HepG2 (cell line): ENCODE results near the gene LAP3. TPM values are rescaled to one million over a fixed set of nuclear protein-coding genes. Genes with fewer than 3 reads are reported as not detected.
A peak's percentile ranks its signal among the peaks of the same experiment; 100 is the strongest.

Experiments used
- ATAC-seq: fragments of 200-7000 bp; cut with Tn5 transposase; 3 replicates; pipeline ENCODE4 v1.9.1; 2020; ENCODE audit warnings: mild to moderate bottlenecking, moderate library complexity
- BruUV-seq: library from RNA; stranded (reverse); fragments of 400-500 nt; replicated peaks from 2 replicates; lab custom pipeline; 2021; lab: Mats Ljungman, UMichigan
- CTCF ChIA-PET: fragments of 300-600 bp; formaldehyde crosslinking; extraction: SDS; loops from one replicate; lab custom pipeline; 2021; ENCODE audit warnings: low total read pairs, inconsistent platforms, low intra/inter-chr PET ratio; lab: Yijun Ruan, JAX
- POLR2A ChIA-PET: fragments of 350-600 bp; sonication (Branson Sonifier 250); formaldehyde crosslinking; loops from one replicate; lab custom pipeline; 2020; ENCODE audit warnings: antibody characterized with exemption, inconsistent platforms; lab: Yijun Ruan, JAX
- DNase-seq: peaks from one replicate; pipeline ENCODE4 v3.0.0-alpha.2; 2015; ENCODE audit warnings: low spot score
- FAIRE-seq: peaks from 3 replicates; lab custom pipeline; 2011; peaks lifted over from hg19 to GRCh38; lab: Jason Lieb, UNC
- H2AFZ ChIP-seq: one replicate; pipeline ENCODE4 v1.6.1; 2011; ENCODE audit warnings: low read length, inconsistent platforms
- H3K27ac ChIP-seq: fragments of 300-600 bp; 3 replicates; pipeline ENCODE4 v1.8.0; 2011; ENCODE audit warnings: mixed run types, mild to moderate bottlenecking, mixed read lengths, low read length, inconsistent platforms; ENCODE audit not compliant: insufficient read depth; ENCODE audit errors: extremely low read length
- H3K27me3 ChIP-seq, 2 experiments: fragments of 200-600 bp in 1 of 2; 2 replicates in 1 of 2; 3 replicates in 1 of 2; pipeline versions ENCODE4 v1.6.0 to v1.8.0; 2011; ENCODE audit warnings: low read length in 2 of 2, mild to moderate bottlenecking in 2 of 2, moderate library complexity in 2 of 2, inconsistent platforms in 1 of 2; ENCODE audit not compliant: insufficient read depth in 2 of 2, control insufficient read depth in 1 of 2
- H3K36me3 ChIP-seq, 2 experiments: fragments of 200-600 bp in 1 of 2; replicated peaks in 1 of 2; 2 replicates in 1 of 2; 3 replicates in 1 of 2; pipeline versions ENCODE4 v1.5.1 to v1.8.0; 2011; ENCODE audit warnings: low read length in 2 of 2, inconsistent platforms in 1 of 2; ENCODE audit not compliant: insufficient read depth in 2 of 2, control insufficient read depth in 1 of 2
- H3K4me1 ChIP-seq: 2 replicates; pipeline ENCODE4 v1.5.1; 2012; ENCODE audit warnings: low read length, inconsistent platforms; ENCODE audit not compliant: insufficient read depth
- H3K4me2 ChIP-seq: 2 replicates; pipeline ENCODE4 v1.6.0; 2011; ENCODE audit warnings: low read depth, low read length, inconsistent platforms
- H3K4me3 ChIP-seq, 3 experiments: fragments of 200-600 bp in 1 of 3; sonication (generic), shearing (Covaris generic) in 1 of 3; replicated peaks in 1 of 3; 2 replicates each; pipeline ENCODE4 v1.5.1; 2011 to 2016; ENCODE audit warnings: low read length in 3 of 3, inconsistent platforms in 2 of 3, low read depth in 2 of 3, mild to moderate bottlenecking in 2 of 3, control low read depth in 1 of 3, mixed read lengths in 1 of 3; ENCODE audit not compliant: insufficient read depth in 1 of 3
- H3K79me2 ChIP-seq: one replicate; pipeline ENCODE4 v1.6.1; 2011; ENCODE audit warnings: low read length, inconsistent platforms; ENCODE audit not compliant: insufficient read depth
- H3K9ac ChIP-seq: 2 replicates; pipeline ENCODE4 v1.6.0; 2011; ENCODE audit warnings: mild to moderate bottlenecking, low read depth, low read length, inconsistent platforms; ENCODE audit not compliant: insufficient read depth
- H3K9me3 ChIP-seq: 2 replicates; pipeline ENCODE4 v1.5.1; 2012; ENCODE audit warnings: mild to moderate bottlenecking, low read length
- H4K20me1 ChIP-seq: 2 replicates; pipeline ENCODE4 v1.6.0; 2011; ENCODE audit warnings: inconsistent platforms, mild to moderate bottlenecking, low read length, moderate library complexity; ENCODE audit not compliant: insufficient read depth
- ARID2 ChIP-seq: sonication (generic); formaldehyde crosslinking; IDR thresholded peaks from 2 replicates; pipeline ENCODE4 v1.8.1; 2022; ENCODE audit warnings: mild to moderate bottlenecking, missing genetic modification reagents, borderline replicate concordance
- ATM ChIP-seq: fragments of 450-650 bp; IDR thresholded peaks from 2 replicates; pipeline ENCODE4 v1.7.1; 2017; ENCODE audit warnings: mild to moderate bottlenecking, borderline replicate concordance
- CHCHD3 ChIP-seq: sonication (generic); formaldehyde crosslinking; IDR thresholded peaks from 2 replicates; pipeline ENCODE4 v1.8.0; 2022; ENCODE audit warnings: mild to moderate bottlenecking, missing genetic modification reagents, moderate library complexity
- DMAP1 ChIP-seq: IDR thresholded peaks from 2 replicates; pipeline ENCODE4 v1.6.1; 2016
- IRF2 ChIP-seq: IDR thresholded peaks from 2 replicates; pipeline ENCODE4 v1.6.1; 2018; ENCODE audit warnings: missing genetic modification reagents, missing compliant biosample characterization
- MYNN ChIP-seq: sonication (generic); formaldehyde crosslinking; IDR thresholded peaks from 2 replicates; pipeline ENCODE4 v1.4.0; 2020; ENCODE audit warnings: mild to moderate bottlenecking, low read depth, missing genetic modification reagents
- RELA ChIP-seq: sonication (generic); formaldehyde crosslinking; IDR thresholded peaks from 2 replicates; pipeline ENCODE4 v1.4.0; 2020; ENCODE audit warnings: missing genetic modification reagents
- YEATS4 ChIP-seq: sonication (generic); formaldehyde crosslinking; IDR thresholded peaks from 2 replicates; pipeline ENCODE4 v1.4.0; 2020; ENCODE audit warnings: missing genetic modification reagents, borderline replicate concordance
- ZBTB7B ChIP-seq: sonication (generic); formaldehyde crosslinking; IDR thresholded peaks from 2 replicates; pipeline ENCODE4 v1.4.0; 2020; ENCODE audit warnings: missing genetic modification reagents
- ZNF260 ChIP-seq: sonication (generic); formaldehyde crosslinking; IDR thresholded peaks from 2 replicates; pipeline ENCODE4 v1.4.0; 2020; ENCODE audit warnings: missing genetic modification reagents, low read depth, mild to moderate bottlenecking, borderline replicate concordance
- ZNF282 ChIP-seq: fragments of 450-650 bp; IDR thresholded peaks from 2 replicates; pipeline ENCODE4 v1.6.1; 2018; ENCODE audit not compliant: partially characterized antibody
- ZNF446 ChIP-seq: sonication (generic); formaldehyde crosslinking; IDR thresholded peaks from 2 replicates; pipeline ENCODE4 v1.5.0; 2020; ENCODE audit warnings: mild to moderate bottlenecking, missing genetic modification reagents
- ZNF776 ChIP-seq: sonication (generic); formaldehyde crosslinking; IDR thresholded peaks from 2 replicates; pipeline ENCODE4 v1.4.0; 2020; ENCODE audit warnings: mild to moderate bottlenecking, missing genetic modification reagents
- WGBS: methylation state at CpG from one replicate; pipeline ENCODE4 v1.1.6; 2017; ENCODE audit warnings: low lambda C conversion rate; 5-methylcytosine and 5-hydroxymethylcytosine counted together
- in situ Hi-C: cut with HindIII; loops from 2 replicates; pipeline ENCODE4 v1.10.0; 2017; ENCODE audit warnings: low pct_unique_long_range_greater_than_20kb; ENCODE audit not compliant: extremely low pct_ligation_motif_present
- intact Hi-C: fragments of 100-400 bp; cut with micrococcal nuclease; formaldehyde crosslinking; loops from one replicate; pipeline ENCODE4 v1.10.0; 2022; ENCODE audit not compliant: unreplicated experiment
- polyA plus RNA-seq, 8 experiments: library from polyadenylated mRNA; depleted of rRNA in 3 of 8; stranded (reverse) in 7 of 8; unstranded in 1 of 8; fragments of >200 nt; fragmentation: Illumina TruSeq in 4 of 8; extraction: Trizol in 4 of 8; gene quantifications; 2 replicates each; pipeline versions ENCODE4 v1.2.1 to v1.2.3, GENCODE V29; 2011 to 2016; ENCODE audit warnings: low read depth in 4 of 8, missing spikeins in 1 of 8, mixed read lengths in 1 of 8; ENCODE audit not compliant: insufficient read depth in 1 of 8
- total RNA-seq, 5 experiments: library from RNA; depleted of rRNA; stranded (reverse); fragments of >200 nt; fragmentation: Illumina TruSeq; extraction: Trizol; gene quantifications; 2 replicates each; pipeline ENCODE4 v1.2.3, GENCODE V29; 2016; ENCODE audit warnings: low read depth in 1 of 5
- TF ChIP-seq, protein P1 (sequence below): sonication (generic); formaldehyde crosslinking; conservative IDR thresholded peaks from 2 replicates; pipeline ENCODE4 v1.4.0; 2020; ENCODE audit warnings: mild to moderate bottlenecking, missing genetic modification reagents, moderate library complexity
- TF ChIP-seq, protein P2 (sequence below): sonication (generic); formaldehyde crosslinking; IDR thresholded peaks from 2 replicates; pipeline ENCODE4 v1.8.0; 2022; ENCODE audit warnings: missing genetic modification reagents, mild to moderate bottlenecking, moderate library complexity, borderline replicate concordance
- TF ChIP-seq, protein P3 (sequence below): sonication (generic); formaldehyde crosslinking; IDR thresholded peaks from 2 replicates; pipeline ENCODE4 v1.5.1; 2020; ENCODE audit warnings: missing genetic modification reagents, mild to moderate bottlenecking, borderline replicate concordance

The LAP3 gene
- total and polyA plus RNA-seq, 2 of the 13 experiments (the other 11 are each of a cell fraction or from before 2014, with no cell fraction given), result 106 to 125 TPM

DNA sequence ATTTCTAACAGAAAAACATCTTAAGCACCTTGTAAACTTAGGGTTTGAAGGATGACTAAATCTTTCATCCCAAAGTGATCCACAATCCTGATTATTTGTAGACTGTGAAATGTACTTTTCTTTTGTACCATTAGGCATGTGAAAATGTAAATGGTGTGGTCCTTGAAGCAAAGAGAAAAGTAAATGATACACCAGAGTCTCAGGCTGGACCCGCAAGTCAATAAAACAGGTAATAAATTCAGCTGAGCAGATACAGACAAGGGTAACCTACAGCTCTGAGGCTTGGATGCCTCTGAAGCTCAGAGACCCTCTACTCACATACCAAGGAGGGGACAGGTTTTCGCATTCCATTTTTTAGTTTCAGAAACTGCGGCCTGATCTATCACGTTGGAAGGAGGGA is 2.8 kb upstream of the LAP3 start:
- H3K9me3 ChIP-seq, result no peaks in the 10 kb centered on the region
- no peaks in the 10 kb centered on the region for H4K20me1 ChIP-seq
- no peaks in the 10 kb centered on the region for H3K36me3 ChIP-seq
- 83% methylated on average over 4 of the region's 4 CpGs for WGBS
- CTCF ChIA-PET, result no interaction called here
- DNase-seq (no peak), FAIRE-seq (no peak), ATAC-seq (no peak)
- H3K79me2 ChIP-seq, result peaks cover 19% of the 10 kb centered on the region
- H2AFZ ChIP-seq, result no peak overlapping the region
- POLR2A ChIA-PET, result interaction anchor here (2.1 kb wide), 1 partner anchor 14 kb away, joined by 10 read pairs; no protein-coding TSS in a partner anchor
- no peak overlapping the region for H3K4me3 ChIP-seq
- no peak overlapping the region for H3K4me2 ChIP-seq
- in situ Hi-C loops, result loop anchor here (25.0 kb wide), 1 partner anchor 438 kb away; the partner anchor contains the start of gene LCORL
- intact Hi-C loops, result no loop called here
- TF ChIP-seq ZNF446 (CRISPR knock-in tag) (no peak), ARID2 (CRISPR knock-in tag) (no peak), ZNF260 (CRISPR knock-in tag) (no peak), ATM (no peak), MYNN (no peak), IRF2 (CRISPR knock-in tag) (no peak), ZBTB7B (CRISPR knock-in tag) (no peak), ZNF776 (CRISPR knock-in tag) (no peak), ZNF282 (no peak), RELA (CRISPR knock-in tag) (no peak), DMAP1 (CRISPR knock-in tag) (no peak), CHCHD3 (CRISPR knock-in tag) (no peak), YEATS4 (CRISPR knock-in tag) (no peak)
- TF ChIP-seq, protein P1, sequence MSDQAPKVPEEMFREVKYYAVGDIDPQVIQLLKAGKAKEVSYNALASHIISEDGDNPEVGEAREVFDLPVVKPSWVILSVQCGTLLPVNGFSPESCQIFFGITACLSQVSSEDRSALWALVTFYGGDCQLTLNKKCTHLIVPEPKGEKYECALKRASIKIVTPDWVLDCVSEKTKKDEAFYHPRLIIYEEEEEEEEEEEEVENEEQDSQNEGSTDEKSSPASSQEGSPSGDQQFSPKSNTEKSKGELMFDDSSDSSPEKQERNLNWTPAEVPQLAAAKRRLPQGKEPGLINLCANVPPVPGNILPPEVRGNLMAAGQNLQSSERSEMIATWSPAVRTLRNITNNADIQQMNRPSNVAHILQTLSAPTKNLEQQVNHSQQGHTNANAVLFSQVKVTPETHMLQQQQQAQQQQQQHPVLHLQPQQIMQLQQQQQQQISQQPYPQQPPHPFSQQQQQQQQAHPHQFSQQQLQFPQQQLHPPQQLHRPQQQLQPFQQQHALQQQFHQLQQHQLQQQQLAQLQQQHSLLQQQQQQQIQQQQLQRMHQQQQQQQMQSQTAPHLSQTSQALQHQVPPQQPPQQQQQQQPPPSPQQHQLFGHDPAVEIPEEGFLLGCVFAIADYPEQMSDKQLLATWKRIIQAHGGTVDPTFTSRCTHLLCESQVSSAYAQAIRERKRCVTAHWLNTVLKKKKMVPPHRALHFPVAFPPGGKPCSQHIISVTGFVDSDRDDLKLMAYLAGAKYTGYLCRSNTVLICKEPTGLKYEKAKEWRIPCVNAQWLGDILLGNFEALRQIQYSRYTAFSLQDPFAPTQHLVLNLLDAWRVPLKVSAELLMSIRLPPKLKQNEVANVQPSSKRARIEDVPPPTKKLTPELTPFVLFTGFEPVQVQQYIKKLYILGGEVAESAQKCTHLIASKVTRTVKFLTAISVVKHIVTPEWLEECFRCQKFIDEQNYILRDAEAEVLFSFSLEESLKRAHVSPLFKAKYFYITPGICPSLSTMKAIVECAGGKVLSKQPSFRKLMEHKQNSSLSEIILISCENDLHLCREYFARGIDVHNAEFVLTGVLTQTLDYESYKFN (CRISPR knock-in tag), result no peak
- TF ChIP-seq, protein P2, sequence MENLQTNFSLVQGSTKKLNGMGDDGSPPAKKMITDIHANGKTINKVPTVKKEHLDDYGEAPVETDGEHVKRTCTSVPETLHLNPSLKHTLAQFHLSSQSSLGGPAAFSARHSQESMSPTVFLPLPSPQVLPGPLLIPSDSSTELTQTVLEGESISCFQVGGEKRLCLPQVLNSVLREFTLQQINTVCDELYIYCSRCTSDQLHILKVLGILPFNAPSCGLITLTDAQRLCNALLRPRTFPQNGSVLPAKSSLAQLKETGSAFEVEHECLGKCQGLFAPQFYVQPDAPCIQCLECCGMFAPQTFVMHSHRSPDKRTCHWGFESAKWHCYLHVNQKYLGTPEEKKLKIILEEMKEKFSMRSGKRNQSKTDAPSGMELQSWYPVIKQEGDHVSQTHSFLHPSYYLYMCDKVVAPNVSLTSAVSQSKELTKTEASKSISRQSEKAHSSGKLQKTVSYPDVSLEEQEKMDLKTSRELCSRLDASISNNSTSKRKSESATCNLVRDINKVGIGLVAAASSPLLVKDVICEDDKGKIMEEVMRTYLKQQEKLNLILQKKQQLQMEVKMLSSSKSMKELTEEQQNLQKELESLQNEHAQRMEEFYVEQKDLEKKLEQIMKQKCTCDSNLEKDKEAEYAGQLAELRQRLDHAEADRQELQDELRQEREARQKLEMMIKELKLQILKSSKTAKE (CRISPR knock-in tag), result no peak
- TF ChIP-seq, protein P3, sequence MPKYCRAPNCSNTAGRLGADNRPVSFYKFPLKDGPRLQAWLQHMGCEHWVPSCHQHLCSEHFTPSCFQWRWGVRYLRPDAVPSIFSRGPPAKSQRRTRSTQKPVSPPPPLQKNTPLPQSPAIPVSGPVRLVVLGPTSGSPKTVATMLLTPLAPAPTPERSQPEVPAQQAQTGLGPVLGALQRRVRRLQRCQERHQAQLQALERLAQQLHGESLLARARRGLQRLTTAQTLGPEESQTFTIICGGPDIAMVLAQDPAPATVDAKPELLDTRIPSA (CRISPR knock-in tag), result no peak
- TF ChIP-seq, all 625 proteins: peak for 0
- peaks cover 58% of the 10 kb centered on the region for H3K4me1 ChIP-seq
- no TSS peak for BruUV-seq
- H3K27me3 ChIP-seq, result no peaks in the 10 kb centered on the region; a peak in 2 of 5 replicates
- H3K27ac ChIP-seq, result peak overlapping the region; percentile 22
- H3K9ac ChIP-seq, result no peak overlapping the region
